ENCODE data around the gene APP.
A peak's percentile ranks its signal among the peaks of the same experiment; 100 is the strongest.
"Not testable (repeated sequence)": the region's sequence is repeated elsewhere in the genome, so short reads cannot be mapped to it uniquely, and the experiment has no call there.

Gene APP

GRCh38 chr21:26096494-26097371, 73.8 kb downstream of the APP start:
- no peak for DNase-seq

- no peak for DNase-seq
These were observed 75.4 kb downstream of the APP start for GRCh38 chr21:26095131-26095530.

GRCh38 chr21:26093122-26093521, 77.4 kb downstream of the APP start:
- DNase-seq: no peak

- no peak for DNase-seq
These were observed 79.0 kb downstream of the APP start for GRCh38 chr21:26091480-26092018.

- no peak for DNase-seq
These were observed 80.8 kb downstream of the APP start for GRCh38 chr21:26089730-26090129.

- peak; percentile 28 for DNase-seq
These were observed 83.2 kb downstream of the APP start for GRCh38 chr21:26087223-26087918.

- DNase-seq: no peak
These were observed 84.7 kb downstream of the APP start for GRCh38 chr21:26085882-26086281.

- DNase-seq: no peak
These were observed 85.4 kb downstream of the APP start for GRCh38 chr21:26085127-26085526.

GRCh38 chr21:26082549-26082948, 88.0 kb downstream of the APP start:
- DNase-seq: no peak

- not testable (repeated sequence) for DNase-seq
These were observed 89.3 kb downstream of the APP start for GRCh38 chr21:26081175-26081760.

GRCh38 chr21:26080211-26080610, 90.4 kb downstream of the APP start:
- no peak for DNase-seq

- no peak for DNase-seq
These were observed 91.2 kb downstream of the APP start for GRCh38 chr21:26079366-26079765.

GRCh38 chr21:26077521-26077920, 93.0 kb downstream of the APP start:
- no peak for DNase-seq

- no peak for DNase-seq
These were observed 97.6 kb downstream of the APP start for GRCh38 chr21:26072666-26073615.

GRCh38 chr21:26070822-26071425, 99.6 kb downstream of the APP start:
- no peak for DNase-seq

- DNase-seq: no peak
These were observed 100.4 kb downstream of the APP start for GRCh38 chr21:26070121-26070520.

GRCh38 chr21:26068776-26069175, 101.8 kb downstream of the APP start:
- DNase-seq: no peak

GRCh38 chr21:26067836-26068594, 102.6 kb downstream of the APP start:
- no peak for DNase-seq

- DNase-seq: no peak
These were observed 106.1 kb downstream of the APP start for GRCh38 chr21:26064506-26064905.

- no peak for DNase-seq
These were observed 109.1 kb downstream of the APP start for GRCh38 chr21:26061437-26061836.

All from NCI-H1105 (cell line).